ENCODE results near the gene CTNND2.
"Not testable (repeated sequence)": the region's sequence is repeated elsewhere in the genome, so short reads cannot be mapped to it uniquely, and the experiment has no call there.

CTNND2 gene

GRCh38 chr5:11104210-11104609, 800.0 kb downstream of the CTNND2 start:
- DNase-seq (ENCODE audit: low read depth, low spot score), result no peak

- no peak for DNase-seq (ENCODE audit: low read depth, low spot score)
Measured at GRCh38 chr5:11084111-11084510, 820.1 kb downstream of the CTNND2 start.

- DNase-seq (ENCODE audit: low read depth, low spot score), result no peak
Measured at GRCh38 chr5:11082404-11082945, 821.8 kb downstream of the CTNND2 start.

DNA sequence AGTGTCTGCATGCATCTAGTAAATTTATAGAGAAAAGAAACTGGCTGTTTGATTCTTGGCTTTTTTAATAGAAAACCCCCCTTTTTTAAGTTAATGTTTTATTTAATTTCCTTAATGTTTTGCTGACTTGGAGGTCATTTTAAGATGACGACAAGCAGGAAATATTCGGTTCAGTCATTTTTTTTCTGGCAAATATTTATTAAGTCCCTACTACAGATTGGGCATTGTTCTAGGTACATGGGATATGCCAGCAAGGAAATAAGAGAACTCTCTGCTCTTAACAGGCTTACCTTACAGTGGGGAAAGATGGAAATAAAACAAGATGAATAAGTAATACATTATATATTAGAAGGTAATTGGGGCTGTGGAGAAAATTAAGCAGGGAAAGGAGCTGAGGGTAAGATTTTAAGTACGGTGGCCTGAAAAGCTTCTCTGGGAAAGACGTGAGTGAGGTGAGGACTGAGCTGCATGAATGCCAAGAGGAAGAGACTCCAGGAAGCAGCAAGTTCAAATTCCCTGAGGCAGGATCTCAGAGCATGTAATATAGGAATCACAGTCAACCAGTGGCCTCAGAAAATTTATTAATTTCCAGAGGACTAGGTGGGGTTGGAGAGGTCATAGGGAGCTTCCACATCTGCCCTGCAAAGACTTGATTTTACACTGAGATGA, 827.2 kb downstream of the CTNND2 start:
- DNase-seq (ENCODE audit: low read depth, low spot score), result no peak

DNA sequence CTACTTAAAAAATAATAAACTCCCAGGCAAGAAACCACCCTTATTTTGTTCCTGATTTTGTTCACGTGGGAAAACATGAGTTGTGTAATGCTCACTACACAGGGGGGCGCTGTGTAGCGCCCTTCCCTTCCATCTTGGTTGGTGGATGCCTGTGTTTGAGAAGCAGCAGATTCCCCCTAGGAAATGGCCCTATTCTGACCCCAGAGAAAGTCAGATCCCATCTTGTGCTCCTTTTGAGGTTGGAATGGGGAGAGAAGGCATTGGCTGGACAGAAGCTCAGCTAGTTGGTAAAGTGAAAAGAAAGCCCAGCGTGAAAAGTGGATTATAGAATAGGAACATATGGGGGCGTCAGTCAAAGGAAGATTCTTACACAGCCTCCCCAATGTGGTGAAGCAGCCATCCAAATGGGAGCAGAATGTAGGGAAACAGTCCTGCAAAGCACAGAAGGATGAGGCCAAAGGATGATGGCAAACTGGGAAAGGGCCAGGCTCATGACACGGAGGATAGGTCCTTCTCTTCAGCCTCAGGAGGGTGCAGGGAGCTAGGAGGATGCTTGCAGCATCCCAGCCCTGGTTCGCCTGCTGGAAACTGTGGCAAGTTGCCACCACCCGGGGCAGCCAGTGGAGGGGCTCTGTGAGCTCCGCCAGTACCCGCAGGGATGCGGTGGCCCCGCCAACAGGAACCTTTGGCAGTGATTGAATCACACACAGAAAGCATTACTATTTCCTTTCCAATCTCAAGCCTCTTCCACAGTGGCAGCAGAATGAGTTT, 829.0 kb downstream of the CTNND2 start:
- no peak for DNase-seq (ENCODE audit: low read depth, low spot score)

DNA sequence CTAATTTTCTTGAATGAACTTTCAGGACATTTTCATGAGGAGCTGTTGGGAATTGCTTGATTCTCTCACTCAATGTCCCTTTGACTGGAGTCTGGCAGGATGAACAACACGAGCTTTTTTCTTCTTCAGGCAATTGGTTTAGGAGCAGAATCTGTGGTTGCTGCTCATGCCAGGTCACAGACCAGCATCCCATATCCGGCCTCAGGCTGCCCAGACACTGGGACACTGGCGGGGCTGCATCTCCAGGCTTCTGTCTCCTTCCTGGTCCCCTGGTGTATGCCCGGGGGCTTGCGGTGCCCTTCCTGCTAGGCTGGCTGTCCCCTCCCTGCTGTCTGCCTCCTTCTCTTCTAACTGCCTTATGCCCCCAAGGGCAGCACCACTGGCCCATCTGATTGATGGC, 831.7 kb downstream of the CTNND2 start:
- no peak for DNase-seq (ENCODE audit: low read depth, low spot score)

- DNase-seq (ENCODE audit: low read depth, low spot score), result no peak
Measured at GRCh38 chr5:11072076-11072475, 832.2 kb downstream of the CTNND2 start.

- no peak for DNase-seq (ENCODE audit: low read depth, low spot score)
Measured at GRCh38 chr5:11069041-11069440, 835.2 kb downstream of the CTNND2 start.

GRCh38 chr5:11065723-11066122, 838.5 kb downstream of the CTNND2 start:
- not testable (repeated sequence) for DNase-seq (ENCODE audit: low read depth, low spot score)

- no peak for DNase-seq (ENCODE audit: low read depth, low spot score)
Measured at GRCh38 chr5:11064763-11065450, 839.3 kb downstream of the CTNND2 start.

GRCh38 chr5:11062397-11062796, 841.8 kb downstream of the CTNND2 start:
- DNase-seq (ENCODE audit: low read depth, low spot score), result no peak

DNA sequence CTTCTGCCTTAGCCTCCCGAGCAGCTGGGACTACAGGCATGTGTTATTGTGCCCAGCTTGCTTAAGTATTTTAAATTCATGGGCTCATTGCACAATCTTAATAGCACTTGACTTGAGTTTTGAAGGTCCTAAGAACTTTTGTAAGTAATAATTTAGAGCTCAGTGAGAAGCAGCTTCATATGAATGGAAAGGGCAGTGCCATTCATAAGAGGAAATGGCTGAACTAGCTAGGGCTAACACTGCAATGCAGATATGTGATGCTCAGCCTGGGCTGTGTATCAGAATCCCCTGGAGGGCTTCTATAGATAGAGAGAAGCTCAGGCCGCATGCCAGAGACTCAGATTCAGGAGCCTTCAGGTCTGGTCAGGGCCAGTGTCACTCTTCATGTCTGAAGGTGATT, 847.7 kb downstream of the CTNND2 start:
- no peak for DNase-seq (ENCODE audit: low read depth, low spot score)

DNA sequence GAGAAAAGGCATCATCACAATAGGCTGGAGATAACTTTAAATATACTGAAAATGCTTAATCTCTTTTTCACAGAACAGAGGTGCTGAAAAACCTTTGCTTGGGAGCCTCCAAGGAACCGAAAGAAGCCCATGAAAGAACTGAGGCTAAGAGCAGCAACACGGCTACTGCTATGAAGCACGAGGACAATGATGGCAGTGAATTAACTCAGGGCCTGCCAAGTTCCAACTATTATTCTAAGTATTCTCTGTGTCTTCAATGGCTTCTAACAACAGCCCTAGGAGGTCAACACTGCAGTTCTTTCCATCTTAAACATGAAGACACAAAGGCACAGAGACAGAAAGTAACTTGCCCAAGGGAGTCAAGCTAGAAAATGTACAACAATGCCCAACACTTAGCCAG, 850.2 kb downstream of the CTNND2 start:
- no peak for DNase-seq (ENCODE audit: low read depth, low spot score)

- DNase-seq (ENCODE audit: low read depth, low spot score), result no peak
Measured at GRCh38 chr5:11052871-11053270, 851.4 kb downstream of the CTNND2 start.

GRCh38 chr5:11050596-11051304, 853.5 kb downstream of the CTNND2 start:
- DNase-seq (ENCODE audit: low read depth, low spot score), result no peak

GRCh38 chr5:11048760-11049159, 855.5 kb downstream of the CTNND2 start:
- DNase-seq (ENCODE audit: low read depth, low spot score), result no peak

DNA sequence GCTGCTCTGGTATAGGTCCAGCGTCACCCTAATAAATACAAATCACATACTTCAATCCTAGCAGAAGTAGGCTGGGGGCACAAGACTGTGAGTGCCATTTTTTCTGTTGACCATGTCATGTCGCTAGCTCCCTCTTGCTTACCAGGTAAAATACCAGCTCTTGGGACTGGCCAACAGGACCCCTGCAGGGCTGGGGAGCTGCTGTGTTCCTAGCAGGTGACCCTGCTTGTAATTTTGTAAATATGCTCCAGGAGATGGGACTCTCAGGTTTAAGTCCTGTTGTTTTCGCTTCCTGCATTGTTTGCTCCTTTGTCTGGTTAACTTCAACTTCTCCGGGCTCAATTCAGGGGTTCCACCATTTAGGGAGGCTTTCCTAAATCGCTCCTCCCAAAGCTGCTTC, 856.6 kb downstream of the CTNND2 start:
- DNase-seq (ENCODE audit: low read depth, low spot score), result no peak

- no peak for DNase-seq (ENCODE audit: low read depth, low spot score)
Measured at GRCh38 chr5:11047030-11047429, 857.2 kb downstream of the CTNND2 start.

DNA sequence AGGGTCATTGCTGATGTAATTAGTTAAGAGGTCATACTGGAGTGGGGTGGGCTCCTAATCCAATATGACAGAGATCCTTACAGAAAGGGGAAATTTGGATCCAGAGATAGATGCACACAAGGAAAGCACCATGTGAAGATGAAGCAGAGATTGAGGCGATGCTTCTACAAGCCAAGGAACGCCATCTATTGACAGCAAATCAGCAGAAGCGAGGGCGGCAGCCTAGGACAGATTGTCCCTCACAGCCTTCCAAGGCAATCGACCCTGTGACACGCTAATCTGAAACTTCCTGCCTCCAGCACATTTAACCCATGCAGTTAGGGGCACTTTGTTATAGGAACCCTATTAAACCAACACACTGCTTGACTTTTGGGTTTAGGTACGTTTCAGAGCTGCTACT, 858.1 kb downstream of the CTNND2 start:
- no peak for DNase-seq (ENCODE audit: low read depth, low spot score)

GRCh38 chr5:11045411-11045810, 858.8 kb downstream of the CTNND2 start:
- no peak for DNase-seq (ENCODE audit: low read depth, low spot score)

GRCh38 chr5:11044581-11044980, 859.7 kb downstream of the CTNND2 start:
- DNase-seq (ENCODE audit: low read depth, low spot score), result no peak

- DNase-seq (ENCODE audit: low read depth, low spot score), result no peak
Measured at GRCh38 chr5:11043881-11044280, 860.4 kb downstream of the CTNND2 start.

All from activated CD4-positive, CD25-positive, alpha-beta regulatory T cell treated with anti-CD3 and anti-CD28 coated beads, Interleukin-2, amount 50 U/mL, for 16 hours (primary cell).